Activated B cell treated with CpG ODN at 0.5 μM for 24 hours (primary cell): ENCODE results near the gene COL8A2. TPM values are rescaled to one million over a fixed set of nuclear protein-coding genes. Genes with fewer than 3 reads are reported as not detected.

Experiments used
- ATAC-seq: fragments of 200-7000 bp; cut with Tn5 transposase; one replicate; pipeline ENCODE4 v1.10.0; 2021; ENCODE audit warnings: low read depth, mild to moderate bottlenecking, moderate library complexity
- CTCF ChIA-PET: fragments of 350-600 bp; sonication (Branson Sonifier 250); formaldehyde crosslinking; loops from one replicate; lab custom pipeline; 2021; ENCODE audit warnings: antibody characterized with exemption; lab: Charles Lee
- POLR2A ChIA-PET: fragments of 350-600 bp; sonication (Branson Sonifier 250); formaldehyde crosslinking; loops from one replicate; lab custom pipeline; 2021; ENCODE audit warnings: antibody characterized with exemption; lab: Charles Lee
- DNase-seq: peaks from one replicate; pipeline ENCODE4 v3.0.0; 2022
- H3K27ac Mint-ChIP-seq: one replicate; pipeline ENCODE4 v1.8.0; 2020; ENCODE audit warnings: mixed read lengths
- H3K27me3 Mint-ChIP-seq: one replicate; pipeline ENCODE4 v1.8.0; 2021; ENCODE audit warnings: mixed read lengths
- H3K36me3 Mint-ChIP-seq: one replicate; pipeline ENCODE4 v1.8.0; 2021; ENCODE audit warnings: low read depth, mixed read lengths
- H3K4me1 Mint-ChIP-seq: one replicate; pipeline ENCODE4 v1.8.0; 2021; ENCODE audit warnings: mixed read lengths
- H3K4me3 Mint-ChIP-seq: one replicate; pipeline ENCODE4 v1.8.0; 2020; ENCODE audit warnings: mild to moderate bottlenecking, mixed read lengths
- H3K9me3 Mint-ChIP-seq: one replicate; pipeline ENCODE4 v1.8.0; 2020; ENCODE audit warnings: mixed read lengths
- intact Hi-C: fragments of 100-400 bp; cut with micrococcal nuclease; formaldehyde crosslinking; loops from one replicate; pipeline ENCODE4 v1.15.1; 2024
- total RNA-seq: library from RNA; stranded (reverse); gene quantifications from 2 replicates; pipeline ENCODE4 v1.2.3, GENCODE V29; 2022
- TF ChIP-seq, protein P1 (sequence below): fragments of 200-600 bp; IDR thresholded peaks from one replicate; pipeline ENCODE4 v1.8.0; 2022; ENCODE audit warnings: antibody characterized with exemption, mild to moderate bottlenecking

Gene COL8A2
- total RNA-seq, 1 donor from 2014 or later, result 0.24 TPM

- ChIA-PET POLR2A (interaction anchor here (0.7 kb wide), 1 partner anchor 1164 kb away, joined by 9 read pairs; no protein-coding TSS in a partner anchor), CTCF (no interaction called here)
- Mint-ChIP-seq H3K4me3 (peak overlapping the region; percentile 89), H3K9me3 (no peaks in the 10 kb centered on the region), H3K27ac (no peak overlapping the region), H3K4me1 (peaks cover 17% of the 10 kb centered on the region), H3K36me3 (peaks cover 21% of the 10 kb centered on the region), H3K27me3 (peaks cover 22% of the 10 kb centered on the region)
- TF ChIP-seq, protein P1, sequence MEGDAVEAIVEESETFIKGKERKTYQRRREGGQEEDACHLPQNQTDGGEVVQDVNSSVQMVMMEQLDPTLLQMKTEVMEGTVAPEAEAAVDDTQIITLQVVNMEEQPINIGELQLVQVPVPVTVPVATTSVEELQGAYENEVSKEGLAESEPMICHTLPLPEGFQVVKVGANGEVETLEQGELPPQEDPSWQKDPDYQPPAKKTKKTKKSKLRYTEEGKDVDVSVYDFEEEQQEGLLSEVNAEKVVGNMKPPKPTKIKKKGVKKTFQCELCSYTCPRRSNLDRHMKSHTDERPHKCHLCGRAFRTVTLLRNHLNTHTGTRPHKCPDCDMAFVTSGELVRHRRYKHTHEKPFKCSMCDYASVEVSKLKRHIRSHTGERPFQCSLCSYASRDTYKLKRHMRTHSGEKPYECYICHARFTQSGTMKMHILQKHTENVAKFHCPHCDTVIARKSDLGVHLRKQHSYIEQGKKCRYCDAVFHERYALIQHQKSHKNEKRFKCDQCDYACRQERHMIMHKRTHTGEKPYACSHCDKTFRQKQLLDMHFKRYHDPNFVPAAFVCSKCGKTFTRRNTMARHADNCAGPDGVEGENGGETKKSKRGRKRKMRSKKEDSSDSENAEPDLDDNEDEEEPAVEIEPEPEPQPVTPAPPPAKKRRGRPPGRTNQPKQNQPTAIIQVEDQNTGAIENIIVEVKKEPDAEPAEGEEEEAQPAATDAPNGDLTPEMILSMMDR, result no peak
- DNase-seq (no peak), ATAC-seq (peak; percentile 12)
- intact Hi-C loops, result loop anchor here (1.0 to 10.0 kb wide), 5 partner anchors 61 to 298 kb away; partner anchors contain the start of genes AGO1, AGO3 and TRAPPC3
These were observed 36.8 kb downstream of the COL8A2 start for GRCh38 chr1:36088265-36088576.

- Mint-ChIP-seq H3K27me3 (peaks cover 25% of the 10 kb centered on the region), H3K4me1 (peaks cover 16% of the 10 kb centered on the region), H3K36me3 (peaks cover 14% of the 10 kb centered on the region), H3K9me3 (no peaks in the 10 kb centered on the region), H3K4me3 (peak overlapping the region; percentile 89), H3K27ac (peak overlapping the region; percentile 24)
- POLR2A ChIA-PET, result interaction anchor here (0.7 to 1.0 kb wide), 2 partner anchors 156 to 1164 kb away, joined by 3 to 9 read pairs; partner anchors contain the start of gene AGO3
- ATAC-seq (no peak), DNase-seq (no peak)
- TF ChIP-seq, protein P1, result no peak
- CTCF ChIA-PET, result interaction anchor here (1.0 kb wide), 1 partner anchor 206 kb away, joined by 3 read pairs; no protein-coding TSS in a partner anchor
- intact Hi-C loops, result loop anchor here (1.0 to 10.0 kb wide), 5 partner anchors 62 to 299 kb away; partner anchors contain the start of genes AGO1, AGO3 and TRAPPC3
These were observed 37.5 kb downstream of the COL8A2 start for GRCh38 chr1:36087233-36088123.

- Mint-ChIP-seq H3K27me3 (peaks cover 33% of the 10 kb centered on the region), H3K9me3 (no peaks in the 10 kb centered on the region), H3K27ac (peak overlapping the region; percentile 24), H3K4me1 (peaks cover 15% of the 10 kb centered on the region), H3K4me3 (peak overlapping the region; percentile 71), H3K36me3 (peaks cover 6% of the 10 kb centered on the region)
- intact Hi-C loops, result loop anchor here (10.0 kb wide), 1 partner anchor 232 kb away; no protein-coding TSS in a partner anchor
- ATAC-seq (no peak), DNase-seq (no peak)
- POLR2A ChIA-PET, result interaction anchor here (1.0 kb wide), 1 partner anchor 156 kb away, joined by 3 read pairs; the partner anchor contains the start of gene AGO3
- CTCF ChIA-PET, result interaction anchor here (1.0 kb wide), 1 partner anchor 205 kb away, joined by 3 read pairs; no protein-coding TSS in a partner anchor
- TF ChIP-seq, protein P1, result no peak
These were observed 38.3 kb downstream of the COL8A2 start for GRCh38 chr1:36086529-36087232.

GRCh38 chr1:36085686-36086526 lies 39.1 kb downstream of the COL8A2 start:
- Mint-ChIP-seq H3K27ac (no peak overlapping the region), H3K4me3 (no peak overlapping the region), H3K4me1 (peaks cover 15% of the 10 kb centered on the region), H3K27me3 (peaks cover 33% of the 10 kb centered on the region), H3K36me3 (peaks cover 3% of the 10 kb centered on the region), H3K9me3 (no peaks in the 10 kb centered on the region)
- TF ChIP-seq, protein P1, result no peak
- intact Hi-C loops, result loop anchor here (10.0 kb wide), 1 partner anchor 231 kb away; no protein-coding TSS in a partner anchor
- POLR2A ChIA-PET, result interaction anchor here (1.0 kb wide), 1 partner anchor 155 kb away, joined by 3 read pairs; the partner anchor contains the start of gene AGO3
- no peak for DNase-seq
- CTCF ChIA-PET, result no interaction called here
- ATAC-seq, result no peak
